Mesendoderm (in vitro differentiated cells): ENCODE data around the gene DNAH8.

Source experiments
- DNase-seq: peaks from one replicate; pipeline ENCODE4 v3.0.0; 2013
- H2AK5ac ChIP-seq: 2 replicates; pipeline ENCODE4 v1.6.1; 2013; ENCODE audit warnings: low read length, inconsistent platforms
- H2BK120ac ChIP-seq: 2 replicates; pipeline ENCODE4 v1.6.1; 2013; ENCODE audit warnings: low read depth, mild to moderate bottlenecking, low read length, moderate library complexity, mixed read lengths
- H2BK15ac ChIP-seq: replicated peaks from 2 replicates; pipeline ENCODE4 v1.6.1; 2013; ENCODE audit warnings: low read depth, mild to moderate bottlenecking, moderate library complexity
- H2BK5ac ChIP-seq: 2 replicates; pipeline ENCODE4 v1.6.1; 2013; ENCODE audit warnings: low read length, inconsistent platforms
- H3K18ac ChIP-seq: 2 replicates; pipeline ENCODE4 v1.6.1; 2013; ENCODE audit warnings: mild to moderate bottlenecking, low read length, mixed read lengths
- H3K23ac ChIP-seq: one replicate; pipeline ENCODE4 v1.6.1; 2013; ENCODE audit warnings: low read length
- H3K27ac ChIP-seq: 2 replicates; pipeline ENCODE4 v1.5.1; 2013; ENCODE audit warnings: low read depth, mild to moderate bottlenecking, inconsistent platforms, low read length, moderate library complexity
- H3K27me3 ChIP-seq: 2 replicates; pipeline ENCODE4 v1.6.1; 2013; ENCODE audit warnings: low read length, control low read depth, mild to moderate bottlenecking, inconsistent platforms; ENCODE audit not compliant: insufficient read depth, poor library complexity
- H3K36me3 ChIP-seq: 2 replicates; pipeline ENCODE4 v1.6.1; 2013; ENCODE audit warnings: low read length, inconsistent platforms; ENCODE audit not compliant: control insufficient read depth, insufficient read depth
- H3K4ac ChIP-seq: one replicate; pipeline ENCODE4 v1.6.1; 2013; ENCODE audit warnings: low read depth, mild to moderate bottlenecking, low read length, moderate library complexity
- H3K4me1 ChIP-seq: 2 replicates; pipeline ENCODE4 v1.6.1; 2013; ENCODE audit warnings: low read depth, low read length, inconsistent platforms; ENCODE audit not compliant: control insufficient read depth
- H3K4me2 ChIP-seq: 2 replicates; pipeline ENCODE4 v1.6.1; 2013; ENCODE audit warnings: low read length
- H3K4me3 ChIP-seq: 2 replicates; pipeline ENCODE4 v1.5.1; 2013; ENCODE audit warnings: mild to moderate bottlenecking, low read length
- H3K56ac ChIP-seq: one replicate; pipeline ENCODE4 v1.6.1; 2013; ENCODE audit warnings: low read length
- H3K79me1 ChIP-seq: 2 replicates; pipeline ENCODE4 v1.6.1; 2013; ENCODE audit warnings: low read length, inconsistent platforms
- H3K79me2 ChIP-seq: 2 replicates; pipeline ENCODE4 v1.6.1; 2013; ENCODE audit warnings: mild to moderate bottlenecking, low read length; ENCODE audit not compliant: control insufficient read depth, insufficient read depth
- H3K9ac ChIP-seq: 2 replicates; pipeline ENCODE4 v1.6.1; 2013; ENCODE audit warnings: low read length, inconsistent platforms
- H4K5ac ChIP-seq: one replicate; pipeline ENCODE4 v1.6.1; 2013; ENCODE audit warnings: low read length
- H4K8ac ChIP-seq: one replicate; pipeline ENCODE4 v1.6.1; 2013; ENCODE audit warnings: low read depth, mild to moderate bottlenecking, control low read depth, low read length, moderate library complexity
- WGBS: extraction: QIAGEN DNeasy Blood & Tissue Kit; methylation state at CpG from one replicate; pipeline ENCODE4 v1.1.7; 2013; ENCODE audit warnings: low lambda C conversion rate, missing lambda C conversion rate; ENCODE audit not compliant: insufficient coverage; ENCODE audit errors: extremely low coverage; 5-methylcytosine and 5-hydroxymethylcytosine counted together

Gene DNAH8

GRCh38 chr6:38843798-38844197, 128.7 kb downstream of the DNAH8 start:
- Histone ChIP-seq H3K56ac (no peak overlapping the region), H2AK5ac (no peak overlapping the region), H3K27me3 (no peaks in the 10 kb centered on the region), H3K4me2 (no peak overlapping the region), H3K4me1 (no peaks in the 10 kb centered on the region), H3K4me3 (no peak overlapping the region), H2BK5ac (no peak overlapping the region), H3K79me1 (no peaks in the 10 kb centered on the region), H3K18ac (no peak overlapping the region), H2BK120ac (no peak overlapping the region), H3K79me2 (no peaks in the 10 kb centered on the region), H3K27ac (no peak overlapping the region), H2BK15ac (no peak overlapping the region), H4K8ac (no peak overlapping the region), H3K36me3 (no peaks in the 10 kb centered on the region), H3K9ac (no peak overlapping the region), H3K23ac (no peak overlapping the region), H4K5ac (no peak overlapping the region), H3K4ac (no peak overlapping the region)
- WGBS, result no CpG with 5 or more reads among the region's 3 CpGs
- DNase-seq, result peak; percentile 70

- H2AK5ac ChIP-seq, result no peak overlapping the region
- no peak for DNase-seq
- H3K56ac ChIP-seq, result no peak overlapping the region
- no peak overlapping the region for H3K23ac ChIP-seq
- WGBS, result no CpG with 5 or more reads among the region's 3 CpGs
- H3K4me1 ChIP-seq, result no peaks in the 10 kb centered on the region
- no peaks in the 10 kb centered on the region for H3K79me1 ChIP-seq
- no peaks in the 10 kb centered on the region for H3K36me3 ChIP-seq
- H3K27me3 ChIP-seq, result no peaks in the 10 kb centered on the region
- H3K79me2 ChIP-seq, result no peaks in the 10 kb centered on the region
- no peak overlapping the region for H4K5ac ChIP-seq
- H3K4me3 ChIP-seq, result no peak overlapping the region
- no peak overlapping the region for H3K9ac ChIP-seq
- no peak overlapping the region for H3K4ac ChIP-seq
- no peak overlapping the region for H2BK120ac ChIP-seq
- no peak overlapping the region for H3K4me2 ChIP-seq
- no peak overlapping the region for H3K18ac ChIP-seq
- no peak overlapping the region for H3K27ac ChIP-seq
- H4K8ac ChIP-seq, result no peak overlapping the region
- no peak overlapping the region for H2BK15ac ChIP-seq
- H2BK5ac ChIP-seq, result no peak overlapping the region
These were observed 130.8 kb downstream of the DNAH8 start for GRCh38 chr6:38845931-38846330.

- no peaks in the 10 kb centered on the region for H3K79me1 ChIP-seq
- no peak overlapping the region for H3K27ac ChIP-seq
- H3K4me1 ChIP-seq, result no peaks in the 10 kb centered on the region
- H2AK5ac ChIP-seq, result no peak overlapping the region
- no peak overlapping the region for H3K18ac ChIP-seq
- H3K9ac ChIP-seq, result no peak overlapping the region
- no peak overlapping the region for H2BK120ac ChIP-seq
- H3K23ac ChIP-seq, result no peak overlapping the region
- no peak overlapping the region for H3K4ac ChIP-seq
- DNase-seq, result no peak
- H2BK5ac ChIP-seq, result no peak overlapping the region
- no peak overlapping the region for H2BK15ac ChIP-seq
- H3K4me3 ChIP-seq, result no peak overlapping the region
- no peaks in the 10 kb centered on the region for H3K27me3 ChIP-seq
- no peak overlapping the region for H3K56ac ChIP-seq
- H3K36me3 ChIP-seq, result no peaks in the 10 kb centered on the region
- H4K8ac ChIP-seq, result no peak overlapping the region
- WGBS, result no CpG with 5 or more reads among the region's 3 CpGs
- H4K5ac ChIP-seq, result no peak overlapping the region
- no peaks in the 10 kb centered on the region for H3K79me2 ChIP-seq
- H3K4me2 ChIP-seq, result no peak overlapping the region
These were observed 131.2 kb downstream of the DNAH8 start for GRCh38 chr6:38846361-38846760.

GRCh38 chr6:38846844-38847243, 131.7 kb downstream of the DNAH8 start:
- H3K4me2 ChIP-seq, result no peak overlapping the region
- H3K4me3 ChIP-seq, result no peak overlapping the region
- H3K18ac ChIP-seq, result no peak overlapping the region
- no peak overlapping the region for H3K27ac ChIP-seq
- no CpG with 5 or more reads among the region's 1 CpG for WGBS
- H4K5ac ChIP-seq, result no peak overlapping the region
- no peak overlapping the region for H2BK120ac ChIP-seq
- no peaks in the 10 kb centered on the region for H3K79me2 ChIP-seq
- no peak overlapping the region for H4K8ac ChIP-seq
- no peaks in the 10 kb centered on the region for H3K36me3 ChIP-seq
- H3K56ac ChIP-seq, result no peak overlapping the region
- no peak overlapping the region for H3K23ac ChIP-seq
- no peak for DNase-seq
- H3K79me1 ChIP-seq, result no peaks in the 10 kb centered on the region
- no peaks in the 10 kb centered on the region for H3K4me1 ChIP-seq
- no peak overlapping the region for H3K9ac ChIP-seq
- no peaks in the 10 kb centered on the region for H3K27me3 ChIP-seq
- H2BK5ac ChIP-seq, result no peak overlapping the region
- no peak overlapping the region for H2BK15ac ChIP-seq
- H2AK5ac ChIP-seq, result no peak overlapping the region
- H3K4ac ChIP-seq, result no peak overlapping the region

GRCh38 chr6:38847497-38847896, 132.4 kb downstream of the DNAH8 start:
- Histone ChIP-seq H3K23ac (no peak overlapping the region), H3K18ac (no peak overlapping the region), H3K4ac (no peak overlapping the region), H2BK120ac (no peak overlapping the region), H4K8ac (no peak overlapping the region), H3K79me2 (no peaks in the 10 kb centered on the region), H2BK5ac (no peak overlapping the region), H3K56ac (no peak overlapping the region), H2AK5ac (no peak overlapping the region), H3K79me1 (no peaks in the 10 kb centered on the region), H3K36me3 (no peaks in the 10 kb centered on the region), H3K27me3 (no peaks in the 10 kb centered on the region), H3K27ac (no peak overlapping the region), H2BK15ac (no peak overlapping the region), H3K4me3 (no peak overlapping the region), H3K4me1 (no peaks in the 10 kb centered on the region), H4K5ac (no peak overlapping the region), H3K9ac (no peak overlapping the region), H3K4me2 (no peak overlapping the region)
- DNase-seq, result no peak
- WGBS, result no CpG with 5 or more reads among the region's 2 CpGs

GRCh38 chr6:38848760-38849159, 133.6 kb downstream of the DNAH8 start:
- Histone ChIP-seq H4K5ac (no peak overlapping the region), H3K23ac (no peak overlapping the region), H3K4ac (no peak overlapping the region), H3K79me1 (no peaks in the 10 kb centered on the region), H2AK5ac (no peak overlapping the region), H3K9ac (no peak overlapping the region), H3K36me3 (no peaks in the 10 kb centered on the region), H3K27me3 (no peaks in the 10 kb centered on the region), H2BK120ac (no peak overlapping the region), H3K79me2 (no peaks in the 10 kb centered on the region), H3K56ac (no peak overlapping the region), H3K4me1 (no peaks in the 10 kb centered on the region), H4K8ac (no peak overlapping the region), H3K4me3 (no peak overlapping the region), H3K4me2 (no peak overlapping the region), H3K18ac (no peak overlapping the region), H2BK15ac (no peak overlapping the region), H2BK5ac (no peak overlapping the region), H3K27ac (no peak overlapping the region)
- WGBS, result no CpG with 5 or more reads among the region's 2 CpGs
- no peak for DNase-seq
